Glomerular endothelial cell (primary cell): Measurements from ENCODE around the gene MYOZ3. TPM values are rescaled to one million over a fixed set of nuclear protein-coding genes. Genes with fewer than 3 reads are reported as not detected.

Experiments
- DNase-seq: peaks from one replicate; pipeline ENCODE4 v3.0.0-alpha.2; 2011; ENCODE audit warnings: low read depth, low spot score; ENCODE audit errors: extremely low read depth
- total RNA-seq: library from RNA; depleted of rRNA; stranded (reverse); fragments of >200 nt; gene quantifications from 2 replicates; pipeline ENCODE4 v1.2.3, GENCODE V29; 2015

Gene MYOZ3
- total RNA-seq, 1 donor from 2014 or later = 0.93 TPM

GRCh38 chr5:150626853-150627276, 34.2 kb upstream of the MYOZ3 start:
- no peak for DNase-seq

GRCh38 chr5:150627731-150628545, 33.1 kb upstream of the MYOZ3 start:
- no peak for DNase-seq

- DNase-seq = no peak
Observed at GRCh38 chr5:150628936-150629485, 32.0 kb upstream of the MYOZ3 start.

- no peak for DNase-seq
Observed at GRCh38 chr5:150630016-150630415, 31.0 kb upstream of the MYOZ3 start.

- DNase-seq = no peak
Observed at GRCh38 chr5:150630461-150631325, 30.4 kb upstream of the MYOZ3 start.

- no peak for DNase-seq
Observed at GRCh38 chr5:150631326-150631701, 29.7 kb upstream of the MYOZ3 start.

- DNase-seq = no peak
Observed at GRCh38 chr5:150632305-150633160, 28.5 kb upstream of the MYOZ3 start.

- no peak for DNase-seq
Observed at GRCh38 chr5:150633429-150633828, 27.6 kb upstream of the MYOZ3 start.

GRCh38 chr5:150636391-150637244, 24.4 kb upstream of the MYOZ3 start:
- DNase-seq = no peak

GRCh38 chr5:150637245-150638052, 23.6 kb upstream of the MYOZ3 start:
- DNase-seq = peak; percentile 57

- DNase-seq = no peak
Observed at GRCh38 chr5:150638053-150638444, 23.0 kb upstream of the MYOZ3 start.

GRCh38 chr5:150638488-150639376, 22.3 kb upstream of the MYOZ3 start:
- no peak for DNase-seq

- DNase-seq = no peak
Observed at GRCh38 chr5:150639377-150639692, 21.7 kb upstream of the MYOZ3 start.

- DNase-seq = no peak
Observed at GRCh38 chr5:150639751-150640150, 21.3 kb upstream of the MYOZ3 start.

- no peak for DNase-seq
Observed at GRCh38 chr5:150640311-150641005, 20.6 kb upstream of the MYOZ3 start, which contains the start of gene SYNPO. Gene SYNPO (plus strand): TSS chr5:150640660. CDS start chr5:150648276, 7,616 bp downstream.

- DNase-seq = peak; percentile 85
Observed at GRCh38 chr5:150641006-150641570, 20.0 kb upstream of the MYOZ3 start.
